MM.1S (cell line): ENCODE data around the gene LCE2A.

Experiments
- DNase-seq: peaks from one replicate; pipeline ENCODE4 v3.0.0-alpha.2; 2015
- H2AFZ ChIP-seq: fragments of 300-600 bp; sonication (generic); 2 replicates; pipeline ENCODE4 v1.6.0; 2016; ENCODE audit warnings: antibody characterized with exemption, low read length
- H3F3A ChIP-seq: fragments of 300-600 bp; sonication (generic); 2 replicates; pipeline ENCODE4 v1.6.1; 2016; ENCODE audit warnings: mild to moderate bottlenecking, antibody characterized with exemption, low read length, moderate library complexity, mixed read lengths; ENCODE audit not compliant: insufficient read depth
- H3K27ac ChIP-seq: fragments of 300-600 bp; sonication (generic); 2 replicates; pipeline ENCODE4 v1.5.1; 2016; ENCODE audit warnings: mild to moderate bottlenecking, low read length
- H3K27me3 ChIP-seq: fragments of 300-600 bp; sonication (generic); replicated peaks from 2 replicates; pipeline ENCODE4 v1.6.0; 2016; ENCODE audit warnings: low read length; ENCODE audit not compliant: insufficient read depth
- H3K36me3 ChIP-seq: fragments of 300-600 bp; sonication (generic); replicated peaks from 2 replicates; pipeline ENCODE4 v1.6.1; 2016; ENCODE audit warnings: mild to moderate bottlenecking, low read length, mixed read lengths; ENCODE audit not compliant: insufficient read depth
- H3K4me1 ChIP-seq: fragments of 300-600 bp; sonication (generic); 2 replicates; pipeline ENCODE4 v1.6.1; 2016; ENCODE audit warnings: low read length, mixed read lengths
- H3K4me2 ChIP-seq: fragments of 300-600 bp; sonication (generic); 2 replicates; pipeline ENCODE4 v1.6.0; 2016; ENCODE audit warnings: low read depth, low read length
- H3K4me3 ChIP-seq: fragments of 300-600 bp; sonication (generic); 2 replicates; pipeline ENCODE4 v1.5.1; 2016; ENCODE audit warnings: low read length, mixed read lengths
- H3K79me2 ChIP-seq: fragments of 300-600 bp; sonication (generic); 2 replicates; pipeline ENCODE4 v1.6.1; 2016; ENCODE audit warnings: mixed run types, low read length, mixed read lengths
- H3K9ac ChIP-seq: fragments of 300-600 bp; sonication (generic); 2 replicates; pipeline ENCODE4 v1.6.1; 2016; ENCODE audit warnings: low read length, mixed read lengths
- H3K9me2 ChIP-seq: fragments of 300-600 bp; sonication (generic); replicated peaks from 2 replicates; pipeline ENCODE4 v1.6.1; 2016; ENCODE audit warnings: mild to moderate bottlenecking, low read length, mixed read lengths; ENCODE audit not compliant: insufficient read depth
- H3K9me3 ChIP-seq: fragments of 300-600 bp; sonication (generic); replicated peaks from 2 replicates; pipeline ENCODE4 v1.6.1; 2016; ENCODE audit warnings: mild to moderate bottlenecking, low read length, mixed read lengths; ENCODE audit not compliant: insufficient read depth
- H4K20me1 ChIP-seq: fragments of 300-600 bp; sonication (generic); 2 replicates; pipeline ENCODE4 v1.6.1; 2016; ENCODE audit warnings: mild to moderate bottlenecking, low read length, moderate library complexity, mixed read lengths; ENCODE audit not compliant: insufficient read depth
- EZH2 ChIP-seq: fragments of 300-600 bp; sonication (generic); optimal IDR thresholded peaks from 2 replicates; pipeline ENCODE3; 2017; ENCODE audit warnings: low read depth, mild to moderate bottlenecking, antibody characterized with exemption, low read length, mixed read lengths
- EZH2phosphoT487 ChIP-seq: fragments of 300-600 bp; sonication (generic); IDR thresholded peaks from 2 replicates; pipeline ENCODE4 v1.6.1; 2018; ENCODE audit warnings: antibody characterized with exemption, low read length
- TF ChIP-seq, protein P1 (sequence below): fragments of 300-600 bp; sonication (generic); IDR thresholded peaks from 2 replicates; pipeline ENCODE4 v1.5.1; 2016; ENCODE audit warnings: antibody characterized with exemption, low read length, mixed read lengths

LCE2A gene

DNA sequence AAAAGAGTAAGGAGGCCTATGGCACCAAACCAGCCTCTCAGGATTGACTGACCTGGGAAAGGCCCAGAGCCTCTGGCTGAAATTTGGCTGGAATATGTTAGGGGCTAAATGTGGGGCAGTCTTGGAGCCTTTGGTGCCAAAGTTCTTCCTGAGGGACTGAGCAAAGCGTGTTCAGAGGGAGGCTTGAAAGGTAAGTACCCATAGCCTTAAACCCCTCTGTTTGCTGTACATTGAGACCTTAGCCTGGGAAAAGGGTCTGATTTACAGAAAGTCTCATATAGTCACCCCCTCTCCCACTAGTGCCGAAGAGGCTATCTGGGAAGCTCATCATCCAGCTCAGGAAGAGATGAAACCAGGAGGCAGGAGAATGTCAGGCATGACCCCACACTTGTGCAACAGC is 9.7 kb downstream of the LCE2A start, which contains the start of gene LCE4A:
LCE4A (plus strand) TSS at position 301 of the 400 bp plus-strand sequence. CDS start 916 bp downstream, outside the sequence.
- no peak within 1 kb of the TSS for H3K4me3 ChIP-seq
- H3K9ac ChIP-seq, result no peak within 1 kb of the TSS
- H3K4me1 ChIP-seq, result no peaks in the 10 kb centered on the region
- H3K27ac ChIP-seq, result no peak within 1 kb of the TSS
- H3K79me2 ChIP-seq, result no peaks in the 10 kb centered on the region
- TF ChIP-seq EZH2phosphoT487 (no peak), EZH2 (no peak)
- TF ChIP-seq, protein P1, sequence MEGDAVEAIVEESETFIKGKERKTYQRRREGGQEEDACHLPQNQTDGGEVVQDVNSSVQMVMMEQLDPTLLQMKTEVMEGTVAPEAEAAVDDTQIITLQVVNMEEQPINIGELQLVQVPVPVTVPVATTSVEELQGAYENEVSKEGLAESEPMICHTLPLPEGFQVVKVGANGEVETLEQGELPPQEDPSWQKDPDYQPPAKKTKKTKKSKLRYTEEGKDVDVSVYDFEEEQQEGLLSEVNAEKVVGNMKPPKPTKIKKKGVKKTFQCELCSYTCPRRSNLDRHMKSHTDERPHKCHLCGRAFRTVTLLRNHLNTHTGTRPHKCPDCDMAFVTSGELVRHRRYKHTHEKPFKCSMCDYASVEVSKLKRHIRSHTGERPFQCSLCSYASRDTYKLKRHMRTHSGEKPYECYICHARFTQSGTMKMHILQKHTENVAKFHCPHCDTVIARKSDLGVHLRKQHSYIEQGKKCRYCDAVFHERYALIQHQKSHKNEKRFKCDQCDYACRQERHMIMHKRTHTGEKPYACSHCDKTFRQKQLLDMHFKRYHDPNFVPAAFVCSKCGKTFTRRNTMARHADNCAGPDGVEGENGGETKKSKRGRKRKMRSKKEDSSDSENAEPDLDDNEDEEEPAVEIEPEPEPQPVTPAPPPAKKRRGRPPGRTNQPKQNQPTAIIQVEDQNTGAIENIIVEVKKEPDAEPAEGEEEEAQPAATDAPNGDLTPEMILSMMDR, result no peak
- H3K9me3 ChIP-seq, result no peaks in the 10 kb centered on the region
- no peak for DNase-seq
- no peaks in the 10 kb centered on the region for H3K36me3 ChIP-seq
- H3K9me2 ChIP-seq, result no peaks in the 10 kb centered on the region
- no peaks in the 10 kb centered on the region for H3K27me3 ChIP-seq
- H2AFZ ChIP-seq, result no peak within 1 kb of the TSS
- H3K4me2 ChIP-seq, result no peak within 1 kb of the TSS
- H3F3A ChIP-seq, result no peaks in the 10 kb centered on the region
- no peaks in the 10 kb centered on the region for H4K20me1 ChIP-seq

DNA sequence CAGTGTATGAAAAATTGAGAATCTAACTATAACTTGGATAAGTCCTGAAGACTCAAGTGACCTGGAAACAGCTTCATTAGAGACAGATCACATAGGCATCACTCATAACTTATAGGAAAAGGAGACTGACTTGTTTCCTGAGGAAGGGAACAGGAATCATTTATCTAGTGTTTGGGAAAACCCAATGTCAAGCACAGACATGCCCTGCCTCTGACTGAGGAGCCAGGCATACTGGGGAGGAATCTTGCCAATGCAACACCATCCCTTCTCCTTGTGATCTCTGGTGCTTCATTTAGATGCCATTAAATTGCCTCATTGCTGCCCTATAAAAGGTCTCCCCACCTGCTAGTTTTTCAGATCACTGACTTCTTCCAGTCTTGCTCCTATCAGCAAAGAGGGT is 20.1 kb downstream of the LCE2A start:
- H3K27me3 ChIP-seq, result no peaks in the 10 kb centered on the region
- H3K27ac ChIP-seq, result no peak overlapping the region
- H3F3A ChIP-seq, result no peaks in the 10 kb centered on the region
- H3K4me3 ChIP-seq, result no peak overlapping the region
- no peak for TF ChIP-seq EZH2phosphoT487
- no peak for TF ChIP-seq EZH2
- TF ChIP-seq, protein P1, result no peak
- no peak overlapping the region for H3K4me2 ChIP-seq
- H3K4me1 ChIP-seq, result no peaks in the 10 kb centered on the region
- H3K36me3 ChIP-seq, result no peaks in the 10 kb centered on the region
- H3K9me3 ChIP-seq, result no peaks in the 10 kb centered on the region
- H2AFZ ChIP-seq, result no peak overlapping the region
- no peaks in the 10 kb centered on the region for H4K20me1 ChIP-seq
- no peak overlapping the region for H3K9ac ChIP-seq
- no peaks in the 10 kb centered on the region for H3K9me2 ChIP-seq
- H3K79me2 ChIP-seq, result no peaks in the 10 kb centered on the region
- no peak for DNase-seq

DNA sequence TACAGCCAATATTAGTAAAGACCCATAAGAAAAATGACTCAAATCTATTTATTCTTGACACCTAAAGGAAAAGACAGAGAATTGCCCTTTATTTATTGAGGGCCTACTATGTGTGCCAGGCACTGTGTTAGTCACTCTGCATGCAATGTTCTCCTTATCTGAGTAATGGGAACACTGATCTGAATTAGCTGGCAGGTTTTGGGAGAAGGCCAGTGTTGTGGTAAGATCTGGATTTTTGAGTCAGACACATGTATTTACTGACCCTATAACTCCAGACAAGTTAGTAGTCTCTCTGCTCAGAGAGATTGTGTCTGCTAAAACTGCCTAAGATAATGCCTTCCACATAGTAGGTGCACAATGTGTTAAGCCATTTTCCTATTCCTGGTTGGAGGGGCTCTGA is 27.1 kb downstream of the LCE2A start:
- DNase-seq, result no peak
- Histone ChIP-seq H3K4me1 (no peaks in the 10 kb centered on the region), H3K9ac (no peak overlapping the region), H3K27me3 (no peaks in the 10 kb centered on the region), H3F3A (no peaks in the 10 kb centered on the region), H3K79me2 (no peaks in the 10 kb centered on the region), H3K36me3 (no peaks in the 10 kb centered on the region), H3K4me3 (no peak overlapping the region), H3K9me2 (no peaks in the 10 kb centered on the region), H3K9me3 (no peaks in the 10 kb centered on the region), H3K4me2 (no peak overlapping the region), H2AFZ (no peak overlapping the region), H4K20me1 (no peaks in the 10 kb centered on the region), H3K27ac (no peak overlapping the region)
- TF ChIP-seq, protein P1, result no peak
- no peak for TF ChIP-seq EZH2
- TF ChIP-seq EZH2phosphoT487, result no peak
